ENCODE measurements around the gene MGST1. TPM values are rescaled to one million over a fixed set of nuclear protein-coding genes. Genes with fewer than 3 reads are reported as not detected.

MGST1 gene
- polyA plus RNA-seq, 2 of the 4 experiments (the other 2 are of a cell fraction), result 949 to 1,309 TPM

DNA sequence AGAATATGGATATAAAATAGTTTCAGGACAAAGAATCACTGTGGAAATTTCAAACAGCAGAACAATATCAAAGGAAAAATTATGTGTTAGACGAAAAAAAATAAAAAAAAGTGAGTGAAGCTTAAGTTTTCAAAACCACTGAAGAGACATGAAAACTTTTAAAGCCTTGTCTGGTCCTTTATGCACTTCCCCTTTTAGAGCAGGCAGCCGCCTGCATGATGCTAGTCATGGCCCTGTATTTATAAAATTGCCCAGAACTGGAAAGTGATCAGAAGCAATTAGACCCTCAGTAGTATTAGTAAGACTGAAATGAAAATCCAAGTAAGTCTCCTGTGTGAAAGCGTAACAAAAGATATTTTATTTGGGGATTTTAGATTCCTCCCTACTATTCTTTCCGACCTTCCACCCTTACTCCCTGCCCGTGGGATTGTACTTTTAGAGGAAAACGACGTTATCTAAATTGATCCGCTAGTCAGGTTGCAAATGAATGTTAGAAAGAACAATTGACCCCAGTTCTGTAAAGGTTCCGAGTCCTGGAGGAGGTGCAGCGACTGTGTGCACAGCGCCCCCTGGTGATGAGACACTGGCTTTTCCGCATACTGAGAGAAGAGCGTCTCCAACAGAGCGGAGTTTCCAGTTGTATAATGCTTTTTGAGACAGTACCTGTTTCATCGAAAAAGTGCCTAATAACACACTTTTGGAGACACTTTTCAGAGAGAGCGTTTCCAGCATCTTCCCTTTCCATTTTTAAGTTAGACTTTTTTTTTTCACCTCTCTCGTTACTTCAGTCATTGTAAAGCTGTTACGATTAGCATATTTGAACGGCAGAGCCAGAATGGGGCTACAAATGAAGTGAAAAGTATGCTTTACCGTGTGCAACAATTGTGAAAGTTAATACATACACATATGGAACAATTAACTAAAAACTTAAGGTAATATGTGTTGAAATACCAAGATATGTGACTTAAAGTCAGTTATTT lies 12.4 kb downstream of the MGST1 start:
- no peak overlapping the region for H3K4me3 ChIP-seq
- no peak overlapping the region for H3K4me2 ChIP-seq
- TF ChIP-seq SMC3 (IDR thresholded peaks at IDR 0.05) (peak; percentile 82), NPAS2 (CRISPR knock-in tag; IDR thresholded peaks at IDR 0.05; ENCODE audit: borderline replicate concordance) (no peak), HEYL (CRISPR knock-in tag; IDR thresholded peaks at IDR 0.05) (0 out of 2 replicates have a peak, but pooled peaks have one; percentile 13), RAD21 (conservative IDR thresholded peaks at IDR 0.05 in 1 of 2, IDR thresholded peaks at IDR 0.05 in 1 of 2) (peak; percentile 74 to 79), RFX5 (IDR thresholded peaks at IDR 0.05) (no peak)
- TF ChIP-seq, protein P1, sequence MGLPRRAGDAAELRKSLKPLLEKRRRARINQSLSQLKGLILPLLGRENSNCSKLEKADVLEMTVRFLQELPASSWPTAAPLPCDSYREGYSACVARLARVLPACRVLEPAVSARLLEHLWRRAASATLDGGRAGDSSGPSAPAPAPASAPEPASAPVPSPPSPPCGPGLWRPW (IDR thresholded peaks at IDR 0.05), result no peak
- TF ChIP-seq, protein P2, sequence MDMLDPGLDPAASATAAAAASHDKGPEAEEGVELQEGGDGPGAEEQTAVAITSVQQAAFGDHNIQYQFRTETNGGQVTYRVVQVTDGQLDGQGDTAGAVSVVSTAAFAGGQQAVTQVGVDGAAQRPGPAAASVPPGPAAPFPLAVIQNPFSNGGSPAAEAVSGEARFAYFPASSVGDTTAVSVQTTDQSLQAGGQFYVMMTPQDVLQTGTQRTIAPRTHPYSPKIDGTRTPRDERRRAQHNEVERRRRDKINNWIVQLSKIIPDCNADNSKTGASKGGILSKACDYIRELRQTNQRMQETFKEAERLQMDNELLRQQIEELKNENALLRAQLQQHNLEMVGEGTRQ (IDR thresholded peaks at IDR 0.05), result no peak
- TF ChIP-seq, protein P3, sequence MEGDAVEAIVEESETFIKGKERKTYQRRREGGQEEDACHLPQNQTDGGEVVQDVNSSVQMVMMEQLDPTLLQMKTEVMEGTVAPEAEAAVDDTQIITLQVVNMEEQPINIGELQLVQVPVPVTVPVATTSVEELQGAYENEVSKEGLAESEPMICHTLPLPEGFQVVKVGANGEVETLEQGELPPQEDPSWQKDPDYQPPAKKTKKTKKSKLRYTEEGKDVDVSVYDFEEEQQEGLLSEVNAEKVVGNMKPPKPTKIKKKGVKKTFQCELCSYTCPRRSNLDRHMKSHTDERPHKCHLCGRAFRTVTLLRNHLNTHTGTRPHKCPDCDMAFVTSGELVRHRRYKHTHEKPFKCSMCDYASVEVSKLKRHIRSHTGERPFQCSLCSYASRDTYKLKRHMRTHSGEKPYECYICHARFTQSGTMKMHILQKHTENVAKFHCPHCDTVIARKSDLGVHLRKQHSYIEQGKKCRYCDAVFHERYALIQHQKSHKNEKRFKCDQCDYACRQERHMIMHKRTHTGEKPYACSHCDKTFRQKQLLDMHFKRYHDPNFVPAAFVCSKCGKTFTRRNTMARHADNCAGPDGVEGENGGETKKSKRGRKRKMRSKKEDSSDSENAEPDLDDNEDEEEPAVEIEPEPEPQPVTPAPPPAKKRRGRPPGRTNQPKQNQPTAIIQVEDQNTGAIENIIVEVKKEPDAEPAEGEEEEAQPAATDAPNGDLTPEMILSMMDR (IDR thresholded peaks at IDR 0.05), result peak; percentile 85
- H3K27ac ChIP-seq, result peak overlapping the region in 1 of 2 experiments; percentile 22; a peak in 1 of 6 replicates
- ChIA-PET POLR2A (no interaction called here), CTCF (interaction anchor here (0.5 to 2.6 kb wide), 15 partner anchors 8 to 1293 kb away, joined by 3 to 15 read pairs (median 4); no protein-coding TSS in a partner anchor)
- peak; percentile 41 to 72 for DNase-seq (ENCODE audit: low read depth in 1 of 2, low spot score in 1 of 2)
- ATAC-seq, result peak; percentile 86 to 91
- peaks cover 35% of the 10 kb centered on the region for H3K4me1 ChIP-seq
- 54% methylated on average over 20 of the region's 20 CpGs for WGBS (ENCODE audit: missing lambda C conversion rate)
- FAIRE-seq, result peak; percentile 97
- no peaks in the 10 kb centered on the region for H3K9me3 ChIP-seq

DNA sequence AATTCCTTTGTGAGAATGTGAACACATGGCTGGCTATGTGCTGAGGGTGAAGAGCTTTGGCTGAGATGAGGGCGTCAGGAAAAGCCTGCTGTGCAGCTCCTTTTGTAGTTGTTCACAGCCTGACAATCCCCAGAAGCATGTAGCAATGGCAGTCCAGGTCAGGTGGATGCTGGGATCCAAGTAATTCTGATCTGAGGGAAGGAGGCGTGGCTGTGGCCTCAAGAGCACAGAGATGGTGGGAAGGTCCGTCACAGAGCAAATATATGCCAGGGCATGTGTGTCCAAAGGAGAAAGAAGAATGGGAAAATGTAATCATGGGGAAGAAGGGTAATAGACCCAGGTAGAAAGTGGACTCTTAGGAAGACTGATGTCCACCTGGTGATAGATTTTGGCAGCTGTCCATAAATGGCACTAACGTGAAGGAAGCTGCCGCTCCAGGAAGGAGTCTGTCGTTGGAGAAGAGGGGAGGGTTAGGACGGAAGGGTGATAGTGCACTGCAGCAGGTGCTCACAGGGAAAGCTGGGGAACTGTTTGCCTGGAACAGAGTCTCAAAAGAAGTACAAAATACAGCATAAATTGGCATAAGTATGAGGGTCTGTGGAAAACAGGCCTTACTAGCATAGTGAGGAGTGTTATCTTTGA lies 13.8 kb downstream of the MGST1 start:
- DNase-seq (ENCODE audit: low read depth in 1 of 2, low spot score in 1 of 2) (no peak), FAIRE-seq (no peak), ATAC-seq (0 out of 6 replicates have a peak, but pooled peaks of 1 of the 2 experiments have one; percentile 36)
- Histone ChIP-seq H3K4me2 (no peak overlapping the region), H3K4me1 (peaks cover 26% of the 10 kb centered on the region), H3K27ac (no peak overlapping the region), H3K4me3 (no peak overlapping the region), H3K9me3 (no peaks in the 10 kb centered on the region)
- 85% methylated on average over 7 of the region's 7 CpGs for WGBS (ENCODE audit: missing lambda C conversion rate)
- TF ChIP-seq RARB (CRISPR knock-in tag; IDR thresholded peaks at IDR 0.05) (no peak), JUN (IDR thresholded peaks at IDR 0.05) (0 out of 5 replicates have a peak, but pooled peaks of 1 of the 2 experiments have one; percentile 29)
- POLR2A ChIA-PET, result no interaction called here
- CTCF ChIA-PET, result interaction anchor here (1.0 to 2.6 kb wide), 9 partner anchors 10 to 197 kb away, joined by 3 to 15 read pairs (median 5); no protein-coding TSS in a partner anchor

DNA sequence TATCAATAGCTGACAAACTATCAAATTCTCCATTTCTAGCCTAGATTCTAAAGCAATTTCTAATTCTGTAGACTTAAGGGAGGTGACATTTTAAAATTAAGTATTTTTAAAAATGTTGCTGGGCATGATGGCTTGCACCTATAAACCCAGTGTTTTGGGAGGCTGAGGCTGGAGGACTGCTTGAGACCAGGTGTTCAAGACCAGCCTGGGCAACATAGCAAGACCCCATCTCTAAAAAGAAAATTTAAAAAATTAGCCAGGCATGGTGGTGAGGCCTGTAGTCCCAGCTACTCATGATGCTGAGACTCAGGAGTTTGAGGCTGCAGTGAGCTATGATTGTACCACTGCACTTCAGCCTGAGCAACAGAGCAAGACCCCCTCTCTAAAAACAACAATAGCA lies 15.1 kb downstream of the MGST1 start:
- peaks cover 14% of the 10 kb centered on the region for H3K4me1 ChIP-seq
- H3K27ac ChIP-seq, result no peak overlapping the region
- FAIRE-seq (no peak), DNase-seq (ENCODE audit: low read depth in 1 of 2, low spot score in 1 of 2) (no peak), ATAC-seq (no peak)
- CTCF ChIA-PET, result interaction anchor here (1.3 kb wide), 1 partner anchor 9 kb away, joined by 3 read pairs; no protein-coding TSS in a partner anchor
- no peak overlapping the region for H3K4me3 ChIP-seq
- H3K4me2 ChIP-seq, result no peak overlapping the region
- POLR2A ChIA-PET, result interaction anchor here (1.1 kb wide), 1 partner anchor 13 kb away, joined by 3 read pairs; no protein-coding TSS in a partner anchor
- no peaks in the 10 kb centered on the region for H3K9me3 ChIP-seq
- TF ChIP-seq MYC (IDR thresholded peaks at IDR 0.05; ENCODE audit: borderline replicate concordance, low read length), result no peak
- no peak for TF ChIP-seq MAFK (IDR thresholded peaks at IDR 0.05; ENCODE audit: partially characterized antibody)
- TF ChIP-seq, protein P4, sequence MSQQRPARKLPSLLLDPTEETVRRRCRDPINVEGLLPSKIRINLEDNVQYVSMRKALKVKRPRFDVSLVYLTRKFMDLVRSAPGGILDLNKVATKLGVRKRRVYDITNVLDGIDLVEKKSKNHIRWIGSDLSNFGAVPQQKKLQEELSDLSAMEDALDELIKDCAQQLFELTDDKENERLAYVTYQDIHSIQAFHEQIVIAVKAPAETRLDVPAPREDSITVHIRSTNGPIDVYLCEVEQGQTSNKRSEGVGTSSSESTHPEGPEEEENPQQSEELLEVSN (IDR thresholded peaks at IDR 0.05; ENCODE audit: borderline replicate concordance, low read depth), result no peak
- TF ChIP-seq, protein P5, sequence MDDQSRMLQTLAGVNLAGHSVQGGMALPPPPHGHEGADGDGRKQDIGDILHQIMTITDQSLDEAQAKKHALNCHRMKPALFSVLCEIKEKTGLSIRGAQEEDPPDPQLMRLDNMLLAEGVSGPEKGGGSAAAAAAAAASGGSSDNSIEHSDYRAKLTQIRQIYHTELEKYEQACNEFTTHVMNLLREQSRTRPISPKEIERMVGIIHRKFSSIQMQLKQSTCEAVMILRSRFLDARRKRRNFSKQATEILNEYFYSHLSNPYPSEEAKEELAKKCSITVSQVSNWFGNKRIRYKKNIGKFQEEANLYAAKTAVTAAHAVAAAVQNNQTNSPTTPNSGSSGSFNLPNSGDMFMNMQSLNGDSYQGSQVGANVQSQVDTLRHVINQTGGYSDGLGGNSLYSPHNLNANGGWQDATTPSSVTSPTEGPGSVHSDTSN (IDR thresholded peaks at IDR 0.05), result no peak
- TF ChIP-seq PHF8 (IDR thresholded peaks at IDR 0.05; ENCODE audit: borderline replicate concordance, low read depth), result no peak
- TF ChIP-seq NFE2L2 (conservative IDR thresholded peaks at IDR 0.05; ENCODE audit: low read length), result no peak
- TF ChIP-seq, protein P6, sequence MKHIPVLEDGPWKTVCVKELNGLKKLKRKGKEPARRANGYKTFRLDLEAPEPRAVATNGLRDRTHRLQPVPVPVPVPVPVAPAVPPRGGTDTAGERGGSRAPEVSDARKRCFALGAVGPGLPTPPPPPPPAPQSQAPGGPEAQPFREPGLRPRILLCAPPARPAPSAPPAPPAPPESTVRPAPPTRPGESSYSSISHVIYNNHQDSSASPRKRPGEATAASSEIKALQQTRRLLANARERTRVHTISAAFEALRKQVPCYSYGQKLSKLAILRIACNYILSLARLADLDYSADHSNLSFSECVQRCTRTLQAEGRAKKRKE (CRISPR knock-in tag; IDR thresholded peaks at IDR 0.05; ENCODE audit: low read depth), result no peak
- TF ChIP-seq, protein P7, sequence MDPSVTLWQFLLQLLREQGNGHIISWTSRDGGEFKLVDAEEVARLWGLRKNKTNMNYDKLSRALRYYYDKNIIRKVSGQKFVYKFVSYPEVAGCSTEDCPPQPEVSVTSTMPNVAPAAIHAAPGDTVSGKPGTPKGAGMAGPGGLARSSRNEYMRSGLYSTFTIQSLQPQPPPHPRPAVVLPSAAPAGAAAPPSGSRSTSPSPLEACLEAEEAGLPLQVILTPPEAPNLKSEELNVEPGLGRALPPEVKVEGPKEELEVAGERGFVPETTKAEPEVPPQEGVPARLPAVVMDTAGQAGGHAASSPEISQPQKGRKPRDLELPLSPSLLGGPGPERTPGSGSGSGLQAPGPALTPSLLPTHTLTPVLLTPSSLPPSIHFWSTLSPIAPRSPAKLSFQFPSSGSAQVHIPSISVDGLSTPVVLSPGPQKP (IDR thresholded peaks at IDR 0.05; ENCODE audit: low read depth, low read length), result no peak
- no peak for TF ChIP-seq NPAS2 (CRISPR knock-in tag; IDR thresholded peaks at IDR 0.05; ENCODE audit: borderline replicate concordance)
- TF ChIP-seq CBX2 (IDR thresholded peaks at IDR 0.05; ENCODE audit: borderline replicate concordance, low read depth), result no peak
- no peak for TF ChIP-seq JUN (IDR thresholded peaks at IDR 0.05)
- no peak for TF ChIP-seq RAD21 (conservative IDR thresholded peaks at IDR 0.05 in 1 of 2, IDR thresholded peaks at IDR 0.05 in 1 of 2)
- TF ChIP-seq FOSB (CRISPR knock-in tag; IDR thresholded peaks at IDR 0.05), result no peak
- no peak for TF ChIP-seq CHD2 (IDR thresholded peaks at IDR 0.05; ENCODE audit: low read length, partially characterized antibody)
- TF ChIP-seq FOXS1 (CRISPR knock-in tag; IDR thresholded peaks at IDR 0.05), result no peak

Measured in A549 (cell line).